Measurements from ENCODE around the gene CX3CR1. TPM values are rescaled to one million over a fixed set of nuclear protein-coding genes. Genes with fewer than 3 reads are reported as not detected.

CX3CR1 gene
- total and polyA plus RNA-seq, 9 of the 15 experiments (the other 6 are each of a cell fraction or from before 2014, with no cell fraction given): 0.03 to 0.21 TPM; not detected in 7

GRCh38 chr3:39267631-39268548, 11.9 kb downstream of the CX3CR1 start (continued):
- TF ChIP-seq ARID2 (IDR thresholded peaks at IDR 0.05) (no peak), ZNF212 (CRISPR knock-in tag; IDR thresholded peaks at IDR 0.05) (peak; percentile 10; the same call in 1 of the 2 replicates), ZNF239 (CRISPR knock-in tag; IDR thresholded peaks at IDR 0.05) (no peak), CREB5 (CRISPR knock-in tag; IDR thresholded peaks at IDR 0.05) (no peak), KLF6 (CRISPR knock-in tag; IDR thresholded peaks at IDR 0.05; ENCODE audit: borderline replicate concordance) (peak; percentile 47; the same call in 1 of the 2 replicates), TEAD1 (CRISPR knock-in tag; IDR thresholded peaks at IDR 0.05) (0 out of 4 replicates have a peak, but pooled peaks of 1 of the 2 experiments have one; percentile 45), XRCC5 (IDR thresholded peaks at IDR 0.05; ENCODE audit: low read depth, low read length) (no peak), CHD1 (IDR thresholded peaks at IDR 0.05; ENCODE audit: low read length) (no peak), ZNF717 (CRISPR knock-in tag; IDR thresholded peaks at IDR 0.05) (no peak), ZNF431 (CRISPR knock-in tag; IDR thresholded peaks at IDR 0.05) (no peak), ATF7 (IDR thresholded peaks at IDR 0.05) (no peak), CBFA2T2 (conservative IDR thresholded peaks at IDR 0.05) (0 out of 2 replicates have a peak, but pooled peaks have one; percentile 11), MYC (IDR thresholded peaks at IDR 0.05; ENCODE audit: low read depth, low read length) (no peak), MYC (CRISPR knock-in tag; IDR thresholded peaks at IDR 0.05; ENCODE audit: borderline replicate concordance, low read depth) (no peak), ARID3A (IDR thresholded peaks at IDR 0.05; ENCODE audit: borderline replicate concordance, low read depth, low read length) (no peak), MTA3 (IDR thresholded peaks at IDR 0.05; ENCODE audit: borderline replicate concordance) (no peak), CEBPB (tag; IDR thresholded peaks at IDR 0.05) (no peak), PML (IDR thresholded peaks at IDR 0.05; ENCODE audit: low read length) (no peak), CBFA2T3 (IDR thresholded peaks at IDR 0.05) (peak; percentile 47), CSDE1 (IDR thresholded peaks at IDR 0.05) (no peak), BCOR (IDR thresholded peaks at IDR 0.05) (no peak), GTF2A2 (tag; IDR thresholded peaks at IDR 0.05) (no peak), NR2C2 (CRISPR knock-in tag; IDR thresholded peaks at IDR 0.05) (no peak), NR2C2 (tag; IDR thresholded peaks at IDR 0.05) (peak; percentile 36; the same call in 1 of the 2 replicates), ZNF57 (CRISPR knock-in tag; IDR thresholded peaks at IDR 0.05) (no peak), MED1 (CRISPR knock-in tag; IDR thresholded peaks at IDR 0.05; ENCODE audit: borderline replicate concordance) (no peak), ZNF395 (CRISPR knock-in tag; IDR thresholded peaks at IDR 0.05) (peak; percentile 48; the same call in 1 of the 2 replicates)
